Measurements from ENCODE around the gene EXTL2.
"Not testable (repeated sequence)": the region's sequence is repeated elsewhere in the genome, so short reads cannot be mapped to it uniquely, and the experiment has no call there.

EXTL2 gene

DNA sequence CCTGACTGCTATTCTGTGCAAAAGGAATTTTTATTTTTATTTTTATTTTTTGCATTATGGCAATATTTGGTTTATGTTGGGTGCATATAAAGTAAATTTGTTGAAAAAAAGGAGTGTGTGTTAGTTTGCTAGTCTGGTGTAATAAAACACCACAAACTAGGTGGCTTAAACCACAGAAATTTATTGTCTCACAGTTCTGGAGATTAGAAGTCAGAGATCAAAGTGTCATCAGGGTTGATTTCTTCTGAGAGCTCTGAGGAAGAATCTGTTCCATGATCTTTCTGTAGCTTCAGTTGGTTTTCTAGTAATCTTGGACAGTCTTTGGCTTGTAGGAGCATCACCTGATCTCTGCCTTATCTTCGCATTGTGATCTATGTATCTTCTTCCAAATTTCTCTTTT, 7.7 kb upstream of the EXTL2 start:
- DNase-seq (ENCODE audit: low read depth in 1 of 2, low spot score in 1 of 2), result no peak

DNA sequence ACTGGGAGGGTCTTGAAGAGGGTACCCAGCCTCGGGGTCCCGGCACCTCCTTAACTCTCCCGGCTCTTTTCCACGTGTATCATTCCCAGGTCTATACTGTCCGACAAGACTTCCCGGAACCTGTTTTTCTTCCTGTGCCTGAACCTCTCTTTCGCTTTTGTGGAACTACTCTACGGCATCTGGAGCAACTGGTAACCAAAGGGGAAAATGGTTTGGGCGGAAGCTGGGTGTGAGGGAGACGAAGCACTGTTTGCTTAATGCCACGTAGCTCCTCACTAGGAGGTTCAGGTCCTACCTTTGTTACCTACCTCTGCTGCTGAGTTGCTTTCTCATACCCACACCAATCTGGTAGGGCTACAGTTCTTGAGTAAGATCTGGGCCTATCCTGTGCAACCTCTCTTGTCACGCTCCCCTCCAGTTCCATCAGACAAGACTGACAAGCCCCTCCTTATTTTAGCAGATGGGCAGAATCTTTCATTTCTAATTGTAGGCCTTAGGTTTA, 1.9 kb upstream of the EXTL2 start:
- DNase-seq (ENCODE audit: low read depth in 1 of 2, low spot score in 1 of 2), result peak; percentile 14 to 38

- DNase-seq (ENCODE audit: low read depth in 1 of 2, low spot score in 1 of 2), result peak; percentile 94
These were observed 1.2 kb upstream of the EXTL2 start, which contains the start of gene SLC30A7 for GRCh38 chr1:100895540-100896480. SLC30A7 (plus strand) TSS chr1:100896090; CDS start chr1:100896263, 173 bp downstream.

DNA sequence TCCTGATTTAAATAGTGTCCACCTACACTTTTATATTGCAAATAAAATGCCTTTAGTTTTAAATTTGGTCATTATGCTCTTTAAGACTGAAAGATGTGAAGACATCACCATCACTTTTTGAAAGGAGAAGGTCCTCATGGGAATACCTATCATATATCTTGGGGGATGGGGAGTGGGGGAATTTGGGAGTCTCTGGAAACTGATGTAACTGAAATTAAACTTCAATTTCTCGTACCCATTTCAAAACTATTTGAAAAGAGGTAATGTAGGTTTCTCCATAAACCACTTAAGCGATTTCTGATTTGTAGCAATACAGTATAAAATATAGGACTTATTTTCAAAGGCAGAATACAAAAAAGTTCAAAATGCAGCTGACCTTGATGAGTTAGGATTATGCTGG, 924 bp downstream of the EXTL2 start:
- no peak for DNase-seq (ENCODE audit: low read depth in 1 of 2, low spot score in 1 of 2)

DNA sequence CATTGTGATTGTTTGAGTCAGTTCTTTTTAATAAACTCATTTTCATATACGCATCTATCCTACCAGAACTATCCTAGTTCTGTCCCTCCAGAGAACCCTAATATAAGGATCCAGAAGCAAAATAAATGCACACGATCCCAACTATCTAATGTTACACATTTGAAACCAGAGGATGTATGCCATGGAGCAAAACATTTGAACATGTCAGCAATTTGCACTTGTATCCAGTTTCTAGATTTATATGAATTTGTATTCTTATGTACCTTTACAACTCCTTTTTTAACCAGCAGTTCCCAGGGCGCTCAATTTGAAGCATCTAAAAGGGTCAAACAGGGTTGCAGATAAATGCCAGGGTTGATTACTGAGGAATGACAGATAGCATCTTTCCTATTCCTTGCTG, 2.1 kb downstream of the EXTL2 start:
- DNase-seq (ENCODE audit: low read depth in 1 of 2, low spot score in 1 of 2), result no peak

DNA sequence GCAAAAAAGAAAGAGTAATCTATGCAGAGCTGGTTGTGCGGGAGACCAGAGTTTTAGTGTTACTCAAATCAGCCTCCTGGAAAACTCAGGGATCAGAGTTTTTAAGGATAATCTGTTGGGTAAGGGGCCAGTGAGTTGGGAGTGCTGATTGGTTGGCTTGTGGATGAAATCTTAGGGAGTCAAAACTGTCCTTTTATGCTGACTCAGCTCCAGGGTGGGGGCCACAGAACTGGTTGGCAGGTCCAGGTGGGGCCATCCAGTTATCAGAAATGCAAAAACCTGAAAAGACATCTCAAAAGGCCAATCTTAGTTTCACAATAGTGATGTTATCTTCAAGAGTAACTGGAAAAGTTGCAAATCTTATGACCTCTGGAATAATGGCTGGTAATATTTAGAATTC, 3.3 kb downstream of the EXTL2 start:
- DNase-seq (ENCODE audit: low read depth in 1 of 2, low spot score in 1 of 2), result no peak

DNA sequence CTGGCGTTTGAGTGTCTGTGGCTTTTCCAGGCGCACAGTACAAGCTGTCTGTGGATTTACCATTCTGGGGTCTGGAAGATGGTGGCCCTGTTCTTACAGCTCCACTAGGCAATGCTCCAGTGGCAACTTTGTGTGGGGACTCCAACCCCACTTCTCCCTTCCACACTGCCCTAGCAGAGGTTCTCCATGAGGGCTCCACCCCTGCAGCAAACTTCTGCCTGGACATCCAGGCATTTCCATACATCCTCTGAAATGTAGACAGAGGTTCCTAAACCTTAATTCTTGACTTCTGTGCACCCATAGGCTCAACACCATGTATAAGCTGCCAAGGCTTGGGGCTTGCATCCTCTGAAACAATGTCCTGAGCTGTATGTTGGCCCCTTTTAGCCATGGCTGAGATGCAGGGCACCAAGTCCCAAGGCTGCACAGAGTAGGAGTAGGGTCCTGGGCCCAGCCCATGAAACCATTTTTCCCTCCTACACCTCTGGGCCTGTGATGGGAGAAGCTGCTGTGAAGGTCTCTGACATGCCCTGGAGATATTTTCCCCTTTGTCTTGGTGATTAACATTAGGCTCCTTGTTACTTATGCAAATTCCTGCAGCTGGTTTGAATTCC, 4.7 kb downstream of the EXTL2 start:
- not testable (repeated sequence) for DNase-seq (ENCODE audit: low read depth in 1 of 2, low spot score in 1 of 2)

GRCh38 chr1:100889007-100889406, 5.6 kb downstream of the EXTL2 start:
- not testable (repeated sequence) for DNase-seq (ENCODE audit: low read depth in 1 of 2, low spot score in 1 of 2)

GRCh38 chr1:100883963-100884362, 10.7 kb downstream of the EXTL2 start:
- DNase-seq (ENCODE audit: low read depth in 1 of 2, low spot score in 1 of 2), result no peak

- DNase-seq (ENCODE audit: low read depth in 1 of 2, low spot score in 1 of 2), result no peak
These were observed 11.9 kb downstream of the EXTL2 start for GRCh38 chr1:100882698-100883097.

DNA sequence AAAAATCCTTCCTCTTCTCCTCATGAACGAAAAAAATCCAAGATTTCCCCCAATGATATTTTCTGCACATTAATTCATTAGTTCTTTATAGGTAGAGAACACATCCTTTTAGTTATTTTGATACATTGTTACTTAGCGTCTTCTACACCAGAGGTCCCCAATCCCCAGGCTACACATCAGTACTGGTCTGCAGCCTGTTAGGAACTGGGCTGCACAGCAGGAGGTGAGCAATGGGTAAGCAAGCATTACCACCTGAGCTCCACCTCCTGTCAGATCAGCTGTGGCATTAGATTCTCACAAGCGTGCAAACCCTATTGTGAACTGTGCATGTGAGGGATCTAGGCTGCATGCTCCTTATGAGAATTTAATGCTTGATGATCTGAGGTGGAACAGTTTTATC, 13.0 kb downstream of the EXTL2 start:
- DNase-seq (ENCODE audit: low read depth in 1 of 2, low spot score in 1 of 2), result no peak

GRCh38 chr1:100879422-100879821, 15.2 kb downstream of the EXTL2 start:
- DNase-seq (ENCODE audit: low read depth in 1 of 2, low spot score in 1 of 2), result no peak

- DNase-seq (ENCODE audit: low read depth in 1 of 2, low spot score in 1 of 2), result no peak
These were observed 18.4 kb downstream of the EXTL2 start for GRCh38 chr1:100876291-100876690.

- no peak for DNase-seq (ENCODE audit: low read depth in 1 of 2, low spot score in 1 of 2)
These were observed 19.4 kb downstream of the EXTL2 start for GRCh38 chr1:100875228-100875627.

DNA sequence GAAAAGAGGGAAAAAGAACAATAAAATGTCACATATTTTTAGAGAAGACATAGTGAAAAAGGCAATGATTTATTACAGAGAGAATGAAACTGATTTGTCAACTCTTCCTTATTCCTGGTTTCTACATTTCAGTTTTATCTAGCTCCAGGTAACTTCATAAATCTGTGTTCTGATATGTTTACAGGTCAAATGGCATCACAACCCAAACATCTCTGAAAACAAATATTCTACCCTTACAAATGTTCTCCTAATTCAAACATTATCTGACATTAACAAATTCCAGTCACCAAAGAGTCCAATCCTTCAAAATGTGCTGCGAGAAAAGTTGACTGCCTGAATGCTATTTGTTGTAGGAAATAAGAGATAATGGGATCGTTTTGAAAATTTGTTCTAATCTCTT, 20.2 kb downstream of the EXTL2 start:
- DNase-seq (ENCODE audit: low read depth in 1 of 2, low spot score in 1 of 2), result no peak

DNA sequence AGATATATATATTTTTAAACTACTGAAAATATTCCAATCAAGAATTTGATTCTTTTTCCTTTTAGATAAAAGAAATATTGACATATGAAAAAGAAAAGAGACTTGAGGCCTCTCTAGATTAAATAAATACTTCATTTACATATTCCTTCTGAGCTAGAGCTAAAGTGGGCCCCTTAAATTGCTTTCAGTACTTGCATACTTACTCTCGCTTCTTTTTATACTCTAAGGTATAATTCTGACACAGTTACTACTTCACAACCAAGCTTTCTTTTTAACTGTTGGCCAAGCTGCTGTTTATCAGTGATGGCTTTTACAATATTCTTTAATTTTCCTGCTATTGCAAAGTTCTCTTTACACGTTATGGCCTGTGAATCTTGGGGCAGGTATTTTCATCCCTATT, 24.6 kb downstream of the EXTL2 start:
- DNase-seq (ENCODE audit: low read depth in 1 of 2, low spot score in 1 of 2), result no peak

GRCh38 chr1:100868364-100868995, 26.2 kb downstream of the EXTL2 start:
- no peak for DNase-seq (ENCODE audit: low read depth in 1 of 2, low spot score in 1 of 2)

- DNase-seq (ENCODE audit: low read depth in 1 of 2, low spot score in 1 of 2), result no peak
These were observed 27.8 kb downstream of the EXTL2 start for GRCh38 chr1:100866901-100867206.

DNA sequence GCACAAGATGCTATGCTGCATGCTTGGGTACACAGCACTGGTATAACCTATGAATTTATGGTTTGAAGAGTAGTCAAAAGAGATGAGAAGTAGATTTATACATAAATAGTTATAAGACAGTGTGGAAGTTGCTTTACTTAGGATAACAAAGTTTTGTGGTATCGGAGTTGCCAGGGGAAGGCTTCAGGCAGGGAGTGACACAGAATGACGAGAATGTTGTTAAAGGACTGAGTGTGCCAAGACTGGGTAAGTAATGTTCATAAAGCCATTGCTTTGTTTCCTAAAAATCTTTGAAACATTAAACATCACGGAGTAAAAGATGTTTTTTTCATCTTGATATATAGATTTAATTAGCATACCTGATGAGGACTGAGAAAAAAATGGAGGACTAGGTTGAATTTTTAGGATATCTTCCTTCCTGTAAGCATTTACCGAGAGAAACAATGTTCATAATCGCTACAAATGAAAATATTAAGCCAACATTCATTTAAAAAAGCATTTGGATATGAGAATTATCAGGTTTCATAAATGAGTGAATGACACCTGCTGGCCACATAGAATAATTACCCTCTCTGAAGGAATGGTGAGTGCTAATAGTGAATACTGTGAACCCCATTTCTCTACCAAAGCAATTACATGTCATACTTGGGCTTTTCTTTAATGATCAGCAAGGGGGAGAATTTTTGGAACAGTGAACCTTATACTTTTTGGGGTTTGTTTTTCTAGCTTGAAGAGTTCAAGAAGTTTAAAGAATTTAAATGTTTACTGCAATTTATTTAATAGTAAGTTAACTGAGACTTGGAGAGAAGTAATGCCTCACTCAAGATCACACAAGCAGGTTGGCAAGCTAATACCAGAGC, 28.4 kb downstream of the EXTL2 start:
- DNase-seq (ENCODE audit: low read depth in 1 of 2, low spot score in 1 of 2), result no peak

DNA sequence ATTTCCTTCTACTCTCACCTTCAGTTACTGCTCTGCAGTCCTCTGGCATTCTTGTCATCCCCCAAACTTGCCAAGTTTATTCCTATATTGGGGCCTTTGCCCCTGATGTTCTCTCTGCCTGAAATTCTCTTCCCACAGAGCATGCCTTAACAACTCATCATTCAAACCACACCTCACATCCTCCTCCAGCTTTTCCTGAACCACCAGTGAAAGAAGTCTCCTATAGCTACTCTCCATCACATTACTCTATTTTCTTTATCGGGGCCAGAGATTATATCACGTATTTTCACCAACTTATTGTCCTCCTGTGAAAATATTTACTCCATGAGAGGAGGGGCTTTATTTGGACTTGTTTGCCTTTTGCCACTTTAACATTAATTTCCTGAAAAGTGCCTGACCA, 32.1 kb downstream of the EXTL2 start:
- DNase-seq (ENCODE audit: low read depth in 1 of 2, low spot score in 1 of 2), result no peak

DNA sequence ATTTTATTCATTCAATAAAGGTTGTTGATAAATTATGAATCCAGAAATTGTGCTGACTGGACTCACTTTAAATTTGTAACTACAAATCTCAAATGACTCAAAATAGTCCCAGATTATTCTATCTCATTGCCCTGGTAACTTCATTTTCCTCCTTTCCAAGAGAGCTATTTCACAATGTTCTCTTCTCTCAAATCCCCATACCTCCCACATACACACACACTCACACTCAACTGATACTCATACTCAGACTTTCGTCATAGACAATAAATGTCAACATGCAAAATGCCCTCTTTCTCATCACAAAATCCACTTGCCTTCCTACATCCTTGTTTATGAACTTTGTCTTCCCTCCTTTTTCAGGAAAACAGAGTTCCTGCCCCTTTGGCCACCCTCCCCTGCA, 33.3 kb downstream of the EXTL2 start:
- DNase-seq (ENCODE audit: low read depth in 1 of 2, low spot score in 1 of 2), result no peak
